Epithelial cell of esophagus (primary cell): Measurements from ENCODE around the gene MPP3.

Source experiments
- DNase-seq: peaks from one replicate; pipeline ENCODE4 v3.0.0; 2010; ENCODE audit warnings: low read depth
- H3K4me3 ChIP-seq: 2 replicates; pipeline ENCODE4 v1.5.1; 2011; ENCODE audit warnings: mild to moderate bottlenecking, low read length, control low read depth
- CTCF ChIP-seq: IDR thresholded peaks from 2 replicates; pipeline ENCODE4 v1.5.1; 2011; ENCODE audit warnings: low read depth, mild to moderate bottlenecking, low read length, control low read depth, inconsistent platforms; ENCODE audit not compliant: insufficient read depth; ENCODE audit errors: missing control alignments

MPP3 gene

GRCh38 chr17:43770957-43771356 is 62.0 kb downstream of the MPP3 start:
- TF ChIP-seq CTCF = no peak
- no peak for DNase-seq
- no peak overlapping the region for H3K4me3 ChIP-seq

DNA sequence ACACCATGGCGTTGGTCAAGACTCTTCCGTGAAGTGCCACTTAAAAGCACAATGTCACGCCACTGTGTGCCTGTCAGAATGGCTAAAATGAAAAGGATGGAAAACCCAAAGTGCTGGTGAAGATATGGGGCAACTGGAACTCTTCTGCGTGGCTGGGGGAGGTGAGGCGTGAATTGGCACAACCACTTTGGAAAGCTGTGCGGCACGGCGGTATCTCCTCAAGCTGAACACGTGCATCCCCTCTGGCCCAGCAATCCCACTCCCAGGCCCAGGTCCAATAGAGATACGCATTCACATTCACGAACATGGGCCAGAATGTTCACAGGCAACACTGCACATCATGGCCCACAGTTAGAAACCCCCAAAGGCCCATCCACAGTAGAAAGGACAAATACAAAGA is 63.1 kb downstream of the MPP3 start:
- DNase-seq = no peak
- no peak overlapping the region for H3K4me3 ChIP-seq
- no peak for TF ChIP-seq CTCF

- TF ChIP-seq CTCF = no peak
Measured at GRCh38 chr17:43769426-43769825, 63.5 kb downstream of the MPP3 start.

DNA sequence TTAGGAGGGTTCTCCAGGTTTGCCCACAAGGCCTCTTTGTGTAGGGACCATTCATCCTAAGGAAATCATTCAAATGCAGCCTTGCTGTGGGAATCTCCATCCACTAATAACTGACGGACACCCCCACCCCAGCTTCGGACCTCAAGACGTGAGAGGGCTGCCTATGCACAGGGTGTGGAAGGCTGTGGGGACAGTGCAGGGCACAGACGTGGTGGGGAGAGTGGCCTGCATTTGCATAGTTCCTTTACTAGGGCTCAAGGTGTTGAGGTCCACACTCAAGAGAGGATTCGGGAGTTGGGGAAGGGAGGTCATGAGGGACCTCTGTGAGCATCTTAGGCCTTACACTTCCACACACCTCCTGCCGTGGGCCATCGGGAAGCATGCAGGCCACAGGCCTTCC is 64.0 kb downstream of the MPP3 start:
- no peak for TF ChIP-seq CTCF
- no peak for DNase-seq
- H3K4me3 ChIP-seq = no peak overlapping the region

More at GRCh38 chr17:43769426-43769825, 63.5 kb downstream of the MPP3 start:
- no peak for DNase-seq
- no peak overlapping the region for H3K4me3 ChIP-seq

- TF ChIP-seq CTCF = no peak
- no peak for DNase-seq
- no peak overlapping the region for H3K4me3 ChIP-seq
Measured at GRCh38 chr17:43768382-43768781, 64.6 kb downstream of the MPP3 start.

DNA sequence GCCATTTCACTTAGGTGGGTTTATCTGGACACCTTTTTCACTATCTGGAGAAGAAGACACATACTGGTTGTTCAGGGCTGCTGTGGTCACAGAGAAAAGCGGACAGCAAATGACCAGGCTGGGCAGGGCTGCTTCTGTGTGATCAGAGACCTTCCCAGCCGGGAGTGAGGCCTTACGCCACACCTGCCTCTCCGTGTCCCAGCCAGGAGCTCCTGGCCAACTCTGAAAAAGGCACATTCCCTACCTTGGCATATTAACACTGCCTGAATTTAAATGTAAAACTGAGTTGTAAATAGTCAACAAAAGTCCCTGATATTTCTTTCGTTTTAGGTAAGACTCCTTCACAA is 65.3 kb downstream of the MPP3 start:
- H3K4me3 ChIP-seq = no peak overlapping the region
- DNase-seq = no peak
- no peak for TF ChIP-seq CTCF

- no peak overlapping the region for H3K4me3 ChIP-seq
- no peak for DNase-seq
- no peak for TF ChIP-seq CTCF
Measured at GRCh38 chr17:43767053-43767712, 65.8 kb downstream of the MPP3 start.
